SKM-1 (cell line): Measurements from ENCODE around the gene SELENON.
A peak's percentile ranks its signal among the peaks of the same experiment; 100 is the strongest.

Experiments
- DNase-seq: peaks from one replicate; lab custom pipeline; 2025; ENCODE audit not compliant: unreplicated experiment; lab: John Stamatoyannopoulos, UW

SELENON gene

GRCh38 chr1:25861316-25862286, 61.6 kb downstream of the SELENON start:
- DNase-seq = peak; percentile 81

GRCh38 chr1:25862785-25863485, 62.9 kb downstream of the SELENON start:
- DNase-seq = no peak

GRCh38 chr1:25863486-25864262, 63.7 kb downstream of the SELENON start:
- DNase-seq = no peak

- no peak for DNase-seq
Observed at GRCh38 chr1:25864434-25864833, 64.4 kb downstream of the SELENON start.

GRCh38 chr1:25866288-25866687, 66.3 kb downstream of the SELENON start:
- no peak for DNase-seq

GRCh38 chr1:25867210-25867991, 67.4 kb downstream of the SELENON start:
- DNase-seq = no peak
